Smooth muscle cell (in vitro differentiated cells): Measurements from ENCODE around the gene MTA3. TPM values are rescaled to one million over a fixed set of nuclear protein-coding genes. Genes with fewer than 3 reads are reported as not detected.

ENCODE experiments used
- DNase-seq: peaks from one replicate; lab custom pipeline; 2025; ENCODE audit not compliant: unreplicated experiment; lab: John Stamatoyannopoulos, UW
- H2AFZ ChIP-seq: fragments of 200-600 bp; sonication (generic); 2 replicates; pipeline ENCODE4 v1.6.0; 2016; ENCODE audit warnings: antibody characterized with exemption, low read depth, mild to moderate bottlenecking
- H3F3A ChIP-seq: fragments of 200-600 bp; sonication (generic); 2 replicates; pipeline ENCODE4 v1.6.0; 2017; ENCODE audit warnings: antibody characterized with exemption, low read depth
- H3K27ac ChIP-seq: fragments of 200-600 bp; sonication (generic); 2 replicates; pipeline ENCODE4 v1.5.1; 2016; ENCODE audit warnings: low read depth, mild to moderate bottlenecking
- H3K27me3 ChIP-seq: fragments of 200-600 bp; sonication (generic); 2 replicates; pipeline ENCODE4 v1.6.1; 2016; ENCODE audit warnings: low read depth, mild to moderate bottlenecking
- H3K36me3 ChIP-seq: fragments of 200-600 bp; sonication (generic); 2 replicates; pipeline ENCODE4 v1.5.1; 2016; ENCODE audit warnings: low read depth
- H3K4me1 ChIP-seq: fragments of 200-600 bp; sonication (generic); 2 replicates; pipeline ENCODE4 v1.5.1; 2016; ENCODE audit warnings: low read depth
- H3K4me2 ChIP-seq: fragments of 200-600 bp; sonication (generic); 2 replicates; pipeline ENCODE4 v1.6.0; 2016; ENCODE audit warnings: mild to moderate bottlenecking
- H3K4me3 ChIP-seq: fragments of 200-600 bp; sonication (generic); 2 replicates; pipeline ENCODE4 v1.5.1; 2016; ENCODE audit warnings: mild to moderate bottlenecking
- H3K79me2 ChIP-seq: fragments of 200-600 bp; sonication (generic); 2 replicates; pipeline ENCODE4 v1.6.0; 2016; ENCODE audit warnings: low read depth, mild to moderate bottlenecking
- H3K9ac ChIP-seq: fragments of 200-600 bp; sonication (generic); 2 replicates; pipeline ENCODE4 v1.6.0; 2016; ENCODE audit warnings: low read depth
- H3K9me3 ChIP-seq: fragments of 200-600 bp; sonication (generic); replicated peaks from 2 replicates; pipeline ENCODE4 v1.5.1; 2016; ENCODE audit warnings: low read depth
- H4K20me1 ChIP-seq: fragments of 200-600 bp; sonication (generic); 2 replicates; pipeline ENCODE4 v1.6.0; 2016; ENCODE audit warnings: low read depth
- WGBS: methylation state at CpG from one replicate; pipeline ENCODE4 v1.1.7; 2016; ENCODE audit warnings: low lambda C conversion rate; 5-methylcytosine and 5-hydroxymethylcytosine counted together
- polyA plus RNA-seq: library from polyadenylated mRNA; unstranded; fragments of >200 nt; fragmentation: Nextera tagmentation; extraction: Ambion mirVana; gene quantifications from 2 replicates; pipeline ENCODE4 v1.2.1, GENCODE V29; 2016
- total RNA-seq: library from RNA; depleted of rRNA; stranded (reverse); fragments of >200 nt; gene quantifications from 2 replicates; pipeline ENCODE4 v1.2.3, GENCODE V29; 2014
- TF ChIP-seq, protein P1 (sequence below): fragments of 200-600 bp; sonication (generic); IDR thresholded peaks from 2 replicates; pipeline ENCODE4 v1.5.1; 2017; ENCODE audit warnings: borderline replicate concordance, mild to moderate bottlenecking, antibody characterized with exemption; ENCODE audit not compliant: insufficient read depth, poor library complexity, severe bottlenecking

Gene MTA3
- total and polyA plus RNA-seq, 2 experiments from 2014 or later, result 27.5 to 29.8 TPM

DNA sequence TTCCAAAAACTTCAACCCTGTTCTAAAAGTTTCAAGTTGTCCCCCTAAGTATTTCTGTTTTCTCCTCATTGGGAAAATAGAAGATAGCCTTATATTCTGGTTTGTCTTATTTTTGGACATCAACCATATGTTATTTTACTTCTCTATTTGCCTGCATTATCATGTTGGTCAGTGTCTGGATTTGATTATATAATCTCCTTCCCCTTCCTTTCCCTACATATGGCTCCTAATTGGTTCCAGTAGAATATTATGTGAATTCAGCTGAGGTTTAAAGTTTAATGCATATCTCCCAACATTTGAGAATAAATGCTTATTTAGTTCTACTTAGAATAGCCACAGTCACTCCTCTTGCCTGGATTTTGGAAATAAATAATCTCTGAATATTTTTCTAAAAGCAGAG, 128.6 kb downstream of the MTA3 start:
- Histone ChIP-seq H4K20me1 (peaks cover 27% of the 10 kb centered on the region), H3K4me1 (peaks cover 11% of the 10 kb centered on the region), H3K36me3 (no peaks in the 10 kb centered on the region), H3K9me3 (no peaks in the 10 kb centered on the region), H3K4me2 (no peak overlapping the region), H3K79me2 (peaks cover 8% of the 10 kb centered on the region), H3K27me3 (no peaks in the 10 kb centered on the region), H3F3A (no peaks in the 10 kb centered on the region), H3K4me3 (no peak overlapping the region), H3K27ac (no peak overlapping the region), H3K9ac (no peak overlapping the region), H2AFZ (no peak overlapping the region)
- DNase-seq, result no peak
- TF ChIP-seq, protein P1, sequence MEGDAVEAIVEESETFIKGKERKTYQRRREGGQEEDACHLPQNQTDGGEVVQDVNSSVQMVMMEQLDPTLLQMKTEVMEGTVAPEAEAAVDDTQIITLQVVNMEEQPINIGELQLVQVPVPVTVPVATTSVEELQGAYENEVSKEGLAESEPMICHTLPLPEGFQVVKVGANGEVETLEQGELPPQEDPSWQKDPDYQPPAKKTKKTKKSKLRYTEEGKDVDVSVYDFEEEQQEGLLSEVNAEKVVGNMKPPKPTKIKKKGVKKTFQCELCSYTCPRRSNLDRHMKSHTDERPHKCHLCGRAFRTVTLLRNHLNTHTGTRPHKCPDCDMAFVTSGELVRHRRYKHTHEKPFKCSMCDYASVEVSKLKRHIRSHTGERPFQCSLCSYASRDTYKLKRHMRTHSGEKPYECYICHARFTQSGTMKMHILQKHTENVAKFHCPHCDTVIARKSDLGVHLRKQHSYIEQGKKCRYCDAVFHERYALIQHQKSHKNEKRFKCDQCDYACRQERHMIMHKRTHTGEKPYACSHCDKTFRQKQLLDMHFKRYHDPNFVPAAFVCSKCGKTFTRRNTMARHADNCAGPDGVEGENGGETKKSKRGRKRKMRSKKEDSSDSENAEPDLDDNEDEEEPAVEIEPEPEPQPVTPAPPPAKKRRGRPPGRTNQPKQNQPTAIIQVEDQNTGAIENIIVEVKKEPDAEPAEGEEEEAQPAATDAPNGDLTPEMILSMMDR, result no peak

- no peak for DNase-seq
- H4K20me1 ChIP-seq, result peaks cover 10% of the 10 kb centered on the region
- H3K4me1 ChIP-seq, result no peaks in the 10 kb centered on the region
- no peak overlapping the region for H3K27ac ChIP-seq
- H3F3A ChIP-seq, result no peaks in the 10 kb centered on the region
- no peak overlapping the region for H3K9ac ChIP-seq
- H3K36me3 ChIP-seq, result no peaks in the 10 kb centered on the region
- no peak overlapping the region for H3K4me2 ChIP-seq
- H3K9me3 ChIP-seq, result no peaks in the 10 kb centered on the region
- no peak overlapping the region for H3K4me3 ChIP-seq
- no peaks in the 10 kb centered on the region for H3K27me3 ChIP-seq
- TF ChIP-seq, protein P1, result no peak
- H3K79me2 ChIP-seq, result peaks cover 7% of the 10 kb centered on the region
- H2AFZ ChIP-seq, result no peak overlapping the region
- WGBS, result 92% methylated on average over 4 of the region's 4 CpGs
Measured at GRCh38 chr2:42698940-42699339, 130.5 kb downstream of the MTA3 start.

DNA sequence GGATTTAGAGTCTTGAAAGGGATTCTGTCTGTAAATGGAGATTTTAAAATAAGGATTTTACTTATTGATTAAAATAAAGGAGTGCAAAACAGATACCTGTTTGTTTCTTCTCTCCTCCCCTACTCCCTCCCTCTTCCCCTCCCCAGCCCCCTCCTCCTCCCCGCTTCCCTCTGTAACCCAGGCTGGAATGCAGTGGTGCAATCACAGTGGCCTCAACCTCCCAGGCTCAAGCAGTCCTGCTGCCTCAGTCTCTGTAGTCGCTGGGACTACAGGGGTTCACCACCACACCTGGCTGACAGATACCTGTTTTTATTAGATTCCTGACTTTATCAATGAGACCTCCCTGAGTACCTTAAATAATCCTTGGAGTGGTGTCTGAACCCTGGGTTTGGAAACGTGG, 138.4 kb downstream of the MTA3 start:
- Histone ChIP-seq H4K20me1 (no peaks in the 10 kb centered on the region), H3K36me3 (no peaks in the 10 kb centered on the region), H3K79me2 (no peaks in the 10 kb centered on the region), H3K4me3 (no peak overlapping the region), H3K4me2 (no peak overlapping the region), H3K9ac (no peak overlapping the region), H3K9me3 (no peaks in the 10 kb centered on the region), H3K4me1 (peaks cover 7% of the 10 kb centered on the region), H2AFZ (no peak overlapping the region), H3F3A (no peaks in the 10 kb centered on the region), H3K27me3 (no peaks in the 10 kb centered on the region), H3K27ac (no peak overlapping the region)
- WGBS, result 55% methylated on average over 2 of the region's 3 CpGs
- TF ChIP-seq, protein P1, result no peak
- no peak for DNase-seq

- no peaks in the 10 kb centered on the region for H4K20me1 ChIP-seq
- no peaks in the 10 kb centered on the region for H3K9me3 ChIP-seq
- H3K4me2 ChIP-seq, result no peak overlapping the region
- H3K4me1 ChIP-seq, result peaks cover 7% of the 10 kb centered on the region
- H2AFZ ChIP-seq, result no peak overlapping the region
- no peak overlapping the region for H3K4me3 ChIP-seq
- WGBS, result 76% methylated on average over 6 of the region's 6 CpGs
- no peak for DNase-seq
- TF ChIP-seq, protein P1, result no peak
- no peak overlapping the region for H3K9ac ChIP-seq
- H3K79me2 ChIP-seq, result no peaks in the 10 kb centered on the region
- H3K27me3 ChIP-seq, result no peaks in the 10 kb centered on the region
- no peak overlapping the region for H3K27ac ChIP-seq
- H3F3A ChIP-seq, result no peaks in the 10 kb centered on the region
- no peaks in the 10 kb centered on the region for H3K36me3 ChIP-seq
Measured at GRCh38 chr2:42708179-42708578, 139.7 kb downstream of the MTA3 start.
